Activated T-cell treated with anti-CD3 and anti-CD28 coated beads for 48 hours (primary cell): ENCODE data around the gene MAL.
"Not testable (repeated sequence)": the region's sequence is repeated elsewhere in the genome, so short reads cannot be mapped to it uniquely, and the experiment has no call there.

Experiments used
- DNase-seq: peaks from one replicate; pipeline ENCODE4 v3.0.0-alpha.2; 2020; ENCODE audit warnings: low read depth

Gene MAL

DNA sequence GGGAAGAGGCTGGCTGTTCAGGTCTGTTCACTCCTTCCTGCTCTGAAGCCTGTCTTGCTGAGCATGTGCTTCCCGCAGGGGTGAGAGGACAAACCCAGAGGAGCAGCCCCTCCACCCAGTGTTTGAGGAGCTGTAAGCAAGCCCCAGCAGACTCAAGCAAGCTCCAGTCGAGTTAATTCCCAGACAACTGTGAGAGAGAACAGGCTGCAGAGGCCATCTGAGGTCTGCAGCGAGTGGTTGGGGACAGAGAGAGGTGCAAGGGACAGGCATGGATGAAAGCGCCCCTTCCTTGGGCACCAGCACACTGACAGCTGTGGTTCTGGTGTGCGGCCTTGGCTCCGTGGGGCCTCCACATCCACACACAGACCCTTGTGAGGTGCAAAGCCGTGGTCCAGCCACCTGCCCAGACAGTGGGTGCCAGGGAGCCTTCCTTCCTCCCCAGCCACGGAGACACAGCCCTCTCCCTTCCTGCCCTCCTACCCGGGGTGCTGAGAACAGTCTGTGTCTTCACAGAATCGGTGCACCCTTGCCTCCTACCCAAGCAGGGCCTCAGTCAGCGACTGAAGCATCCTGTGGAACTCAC, 36.2 kb downstream of the MAL start:
- no peak for DNase-seq

DNA sequence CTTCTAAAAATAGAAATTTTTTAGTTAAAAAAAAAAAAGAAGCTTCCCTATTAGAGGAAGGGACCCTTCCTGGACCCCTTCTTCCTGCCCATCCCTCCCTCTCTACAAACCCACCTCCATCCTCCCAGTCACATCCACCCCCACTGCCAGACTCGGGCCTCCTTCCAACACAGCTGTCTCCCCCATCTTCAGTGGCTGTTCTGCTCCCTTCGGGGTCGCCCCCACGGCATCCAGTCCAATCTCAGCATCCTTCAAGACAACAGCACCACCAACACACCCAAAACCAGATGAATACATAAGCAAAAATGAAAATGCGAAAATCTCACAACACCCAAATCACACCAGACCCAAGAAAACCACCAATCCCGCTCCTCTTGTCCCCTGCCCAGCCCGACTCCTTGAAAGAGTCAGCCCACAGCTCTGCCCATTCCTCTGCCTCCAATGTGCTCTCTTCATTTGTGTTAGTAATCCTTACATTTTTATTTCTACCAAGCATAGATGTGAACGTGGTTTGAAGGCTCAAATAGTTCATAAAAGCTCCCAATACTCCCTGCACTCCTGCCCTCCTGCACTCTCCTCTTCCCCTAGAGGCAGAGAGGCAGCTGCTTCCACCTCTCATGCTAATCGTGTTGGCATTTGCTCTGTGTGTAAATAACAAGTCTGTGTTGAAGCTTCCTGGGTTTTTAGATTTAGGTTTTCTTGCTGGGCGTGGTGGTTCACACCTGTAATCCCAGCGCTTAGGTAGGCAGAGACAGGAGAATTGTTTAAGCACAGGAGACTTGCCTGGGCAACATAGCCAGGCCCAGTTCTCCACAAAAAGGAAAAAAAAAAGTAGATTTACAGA, 37.0 kb downstream of the MAL start:
- no peak for DNase-seq

DNA sequence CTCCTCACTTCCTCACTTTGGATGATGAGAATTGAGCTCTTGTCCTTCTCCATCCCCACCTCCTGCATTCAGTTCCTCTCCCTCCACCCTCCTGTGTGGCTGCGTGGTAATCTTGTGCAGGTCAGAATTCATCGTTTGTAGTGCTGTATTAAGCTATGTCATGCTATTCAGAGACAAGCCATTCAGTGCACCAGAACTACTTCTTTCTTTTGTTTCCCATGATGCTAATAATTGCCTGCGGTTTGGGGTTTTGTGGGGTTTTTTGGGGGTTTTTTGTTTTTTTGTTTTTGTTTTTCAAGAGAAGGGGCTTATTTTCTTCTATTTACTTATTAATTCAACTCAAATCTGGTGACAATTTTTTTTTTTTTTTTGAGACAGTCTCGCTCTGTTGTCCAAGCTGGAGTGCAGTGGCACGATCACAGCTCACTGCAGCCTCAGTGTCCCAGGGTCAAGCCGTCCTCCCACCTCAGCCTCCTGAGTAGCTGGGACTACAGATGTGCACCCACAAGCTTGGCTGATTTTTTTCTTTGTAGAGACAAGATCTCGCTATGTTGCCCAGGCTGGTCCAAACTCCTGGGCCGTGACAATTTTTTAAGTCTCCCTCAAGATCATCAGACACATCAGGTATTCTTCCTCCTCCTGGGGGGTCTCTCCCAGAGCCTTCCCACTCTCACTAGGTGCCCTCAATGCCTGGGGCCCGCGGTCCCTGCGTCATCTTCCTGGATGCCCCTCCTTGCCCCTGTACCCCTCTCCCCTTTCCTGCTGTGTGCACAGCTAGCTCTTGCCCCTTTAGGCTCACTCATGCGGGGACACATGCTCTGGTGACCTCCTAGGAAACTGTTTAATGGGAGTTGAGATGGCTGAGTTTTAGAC, 37.8 kb downstream of the MAL start:
- no peak for DNase-seq

DNA sequence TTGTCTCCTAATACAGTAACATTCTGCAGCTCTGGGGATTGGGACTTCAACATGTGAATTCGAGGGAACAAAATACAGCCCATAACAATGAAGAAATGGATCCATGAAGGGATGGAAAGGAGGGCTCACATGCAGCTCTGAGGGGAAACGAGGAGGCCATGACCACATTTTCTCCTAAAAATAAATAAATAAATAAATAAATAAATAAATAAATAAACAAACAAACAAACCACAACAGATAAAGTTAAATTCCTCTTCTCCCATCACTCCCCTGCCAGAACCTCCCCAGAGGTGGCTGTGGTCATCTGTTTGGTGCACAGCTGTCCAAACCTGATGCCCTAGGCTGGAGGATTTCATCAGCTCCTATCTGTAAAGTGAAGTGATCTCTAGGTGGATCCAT, 42.7 kb downstream of the MAL start:
- no peak for DNase-seq

DNA sequence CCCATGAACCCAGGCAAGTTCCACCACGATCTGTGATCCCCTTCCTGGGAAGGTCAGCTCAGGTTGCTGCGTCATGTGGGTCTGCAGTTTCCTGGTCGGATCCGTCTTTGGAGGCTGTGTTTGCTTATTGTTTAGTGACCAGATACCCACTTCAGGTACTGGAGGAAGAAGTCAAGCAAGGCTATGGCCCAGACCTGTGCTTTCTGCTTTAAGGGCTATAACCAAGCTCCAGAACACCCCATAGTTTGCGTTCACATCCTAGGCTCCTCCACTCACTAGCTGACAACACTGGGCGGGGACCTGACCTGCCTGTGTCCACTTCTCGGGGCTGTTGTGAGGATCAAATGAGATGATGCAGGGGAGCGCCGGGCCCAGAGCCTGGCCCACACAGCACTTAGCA, 44.0 kb downstream of the MAL start:
- DNase-seq: no peak

DNA sequence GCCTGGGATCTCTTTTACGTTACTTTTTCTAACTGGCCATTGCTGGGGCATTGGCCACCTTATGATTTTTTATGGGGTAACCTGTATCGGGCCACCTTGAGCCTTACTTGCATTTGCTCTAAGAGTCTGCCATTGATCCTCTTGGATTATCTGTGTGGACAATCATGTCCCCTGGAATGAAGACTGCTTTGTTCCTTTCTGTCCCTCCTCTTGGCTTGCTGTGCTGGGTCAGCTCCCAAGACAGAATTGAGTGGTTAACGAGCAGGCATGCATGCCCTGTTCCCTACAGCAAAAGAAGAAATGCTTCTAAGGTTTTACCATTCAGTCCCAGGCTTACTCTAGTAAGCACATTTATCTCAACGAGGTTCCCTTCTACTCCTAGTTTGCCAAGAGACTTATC, 46.3 kb downstream of the MAL start:
- no peak for DNase-seq

DNA sequence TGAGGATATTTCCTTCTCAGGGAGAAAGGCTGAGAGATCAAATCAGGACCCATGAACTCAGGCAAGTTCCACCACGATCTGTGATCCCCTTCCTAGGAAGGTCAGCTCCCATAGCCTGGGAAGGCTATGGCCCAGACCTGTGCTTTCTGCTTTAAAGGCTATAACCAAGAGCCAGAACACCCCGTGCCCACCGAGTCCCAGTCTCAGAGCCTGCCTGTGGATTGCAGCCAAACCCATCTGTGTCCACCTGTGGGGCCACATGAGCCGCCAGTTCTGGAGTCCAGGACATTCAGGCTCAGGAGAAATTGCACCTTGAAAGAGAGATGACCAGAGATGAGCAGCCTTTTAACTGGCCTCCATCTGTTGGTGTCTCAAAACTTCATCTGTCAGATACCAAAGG, 46.9 kb downstream of the MAL start:
- no peak for DNase-seq

DNA sequence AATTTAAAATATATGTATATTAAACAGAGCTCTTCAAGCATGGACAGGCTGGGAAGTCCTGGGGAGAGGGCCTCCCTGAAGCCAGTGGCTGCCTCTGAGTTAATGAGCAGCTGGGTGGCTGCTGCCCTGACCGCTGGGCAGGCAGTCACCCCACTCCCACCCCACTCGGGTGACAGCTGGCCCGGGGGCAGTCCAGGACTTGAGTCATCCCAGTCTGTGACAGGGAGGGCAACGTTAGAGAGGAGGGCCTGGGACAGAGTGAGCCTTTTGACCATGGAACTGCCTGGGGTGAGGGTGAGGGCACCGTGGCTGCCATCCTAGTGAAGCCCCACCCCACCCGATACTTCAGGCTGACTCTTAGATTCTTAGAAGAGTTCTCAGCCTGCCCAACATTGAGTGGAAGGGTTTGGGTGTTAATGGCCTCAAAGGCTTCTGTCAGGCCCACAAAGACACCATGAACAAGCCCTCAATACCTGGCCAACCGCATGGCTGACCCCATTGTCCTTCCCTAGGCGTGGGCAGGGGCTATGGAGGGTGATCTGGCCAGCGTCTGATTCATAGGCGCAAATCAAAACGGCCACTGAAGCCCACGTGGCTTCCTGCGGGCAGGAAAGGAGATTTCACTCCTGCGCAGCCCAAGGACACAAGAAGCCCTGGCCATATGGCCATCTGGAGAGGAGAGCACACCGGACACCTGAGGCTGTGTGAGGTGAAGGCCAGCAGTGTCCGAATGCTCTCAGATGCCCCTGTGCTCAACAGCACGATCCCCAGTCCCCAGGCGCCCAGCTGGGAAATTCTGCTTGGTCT, 48.6 kb downstream of the MAL start:
- no peak for DNase-seq

DNA sequence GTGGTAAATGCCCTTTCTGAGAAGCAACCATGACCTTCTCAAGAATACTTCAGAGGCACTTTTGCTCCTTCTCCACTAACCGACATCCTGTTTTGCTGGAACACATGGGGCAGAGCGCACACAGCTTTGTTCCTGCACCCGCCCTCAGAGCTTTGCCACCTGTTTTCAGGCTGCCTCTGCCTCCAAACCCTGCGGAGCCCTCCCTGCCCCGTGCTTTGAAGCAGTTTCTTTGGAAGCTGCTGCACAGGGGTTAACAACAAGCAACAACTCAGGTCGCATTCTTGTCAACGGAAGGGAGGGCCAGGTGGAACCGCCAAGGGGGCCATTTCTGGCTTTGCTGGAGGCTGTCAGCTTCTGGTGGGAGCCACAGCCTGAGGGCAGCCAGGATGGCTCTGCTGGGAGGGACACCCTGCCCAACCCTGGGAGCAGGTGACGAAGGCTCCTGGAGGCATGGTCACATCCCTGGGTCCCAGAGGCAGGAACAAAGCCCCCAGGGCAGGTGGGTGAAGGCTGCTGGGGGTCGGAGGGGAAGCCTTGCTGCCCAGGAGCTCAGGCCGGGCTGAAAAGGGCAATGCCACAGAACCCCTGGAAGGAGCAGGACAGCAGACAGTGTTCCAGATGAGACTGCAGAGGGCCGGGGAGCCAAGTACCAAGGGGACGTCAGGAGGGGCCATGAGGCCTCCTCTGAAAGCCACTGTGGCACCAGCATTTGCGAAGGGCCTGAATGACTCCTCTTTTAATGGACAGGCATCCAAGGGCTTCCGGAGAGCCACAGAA, 49.3 kb downstream of the MAL start:
- peak; percentile 39 for DNase-seq

DNA sequence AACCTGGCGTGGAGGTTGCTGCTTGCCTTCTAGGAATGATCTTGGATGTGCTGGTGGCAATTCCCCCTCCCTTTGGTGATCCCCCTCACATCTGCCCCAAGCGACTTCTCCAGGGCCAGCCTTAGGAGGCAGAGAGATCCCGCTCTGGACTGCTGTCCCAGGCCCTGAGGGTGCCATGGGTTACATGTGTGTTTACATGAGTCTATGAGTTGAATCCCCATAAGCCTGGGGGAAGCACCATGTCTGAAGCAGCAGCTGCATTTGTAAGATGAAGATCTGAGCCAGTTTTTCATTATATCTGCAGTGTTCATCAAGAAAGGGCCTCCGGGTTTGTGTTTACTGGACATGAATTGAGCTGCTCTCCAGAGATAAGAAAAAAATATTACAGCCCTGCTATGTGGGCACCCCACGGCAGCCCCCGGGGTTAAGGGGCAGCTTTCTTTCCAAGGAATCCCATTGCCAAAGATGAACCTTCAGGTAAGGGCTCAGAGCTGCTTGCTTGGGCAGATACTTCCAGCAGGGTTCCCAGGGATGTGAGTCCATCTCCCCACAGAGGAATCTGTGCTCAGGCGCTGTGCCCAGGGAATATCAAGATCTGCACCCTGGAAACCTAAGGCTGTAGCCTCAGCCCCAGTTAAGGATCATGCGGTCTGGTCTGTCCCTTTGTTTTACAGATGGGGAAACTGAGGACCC, 50.1 kb downstream of the MAL start:
- DNase-seq: no peak

DNA sequence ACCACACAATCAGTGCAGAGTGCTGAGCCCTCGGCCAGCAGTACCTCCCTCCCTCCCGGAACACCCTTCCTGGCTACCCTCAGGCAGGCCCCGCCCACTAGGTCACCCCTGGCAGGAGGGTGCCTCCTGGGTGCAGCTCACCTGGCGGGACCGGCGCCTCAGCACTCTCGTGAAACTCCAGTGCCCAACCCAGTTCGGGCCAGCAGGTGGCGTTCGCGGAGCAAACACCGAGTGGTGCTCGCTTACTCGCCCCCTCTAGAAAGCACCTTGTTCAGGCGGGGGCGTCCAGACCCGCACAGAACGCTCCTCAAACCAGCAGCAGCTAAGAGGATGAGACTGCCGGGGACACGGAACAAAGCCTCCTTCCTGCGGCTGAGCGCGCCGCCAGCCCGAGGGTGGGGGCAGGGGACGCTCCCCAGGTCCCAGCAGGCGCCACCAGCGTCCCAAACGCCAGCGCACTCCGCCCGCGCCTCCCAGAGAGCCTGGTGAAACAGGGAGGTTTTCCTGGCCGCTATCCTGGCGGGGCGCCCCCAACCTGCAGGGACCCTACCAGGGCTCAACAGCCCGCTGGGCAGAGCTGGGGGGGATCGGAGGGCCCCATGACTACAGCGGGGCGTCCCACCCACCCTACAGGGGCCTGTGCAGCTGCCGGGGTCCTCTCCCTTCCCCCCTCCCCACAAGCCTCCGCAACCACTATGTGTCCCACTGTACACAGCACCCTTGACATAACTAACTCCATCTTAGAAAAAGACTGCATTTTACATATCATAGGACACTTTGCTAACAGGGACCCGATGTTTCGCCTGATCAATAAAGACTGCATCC, 51.4 kb downstream of the MAL start:
- peak; percentile 85 for DNase-seq

DNA sequence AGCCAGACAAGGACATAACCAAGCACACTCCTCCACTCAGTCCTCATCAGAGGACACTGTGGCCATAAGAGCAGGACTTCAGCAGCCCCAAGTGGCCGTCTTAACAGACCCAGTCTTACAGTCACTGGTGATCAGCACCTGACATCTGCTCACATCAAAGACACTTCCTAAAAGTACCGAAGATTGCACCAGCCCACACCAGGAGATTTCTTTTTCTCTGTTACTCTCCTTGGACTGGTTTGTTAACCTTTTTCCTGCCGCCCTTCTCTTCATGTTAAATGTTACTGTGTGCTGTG, 52.0 kb downstream of the MAL start:
- DNase-seq: no peak

DNA sequence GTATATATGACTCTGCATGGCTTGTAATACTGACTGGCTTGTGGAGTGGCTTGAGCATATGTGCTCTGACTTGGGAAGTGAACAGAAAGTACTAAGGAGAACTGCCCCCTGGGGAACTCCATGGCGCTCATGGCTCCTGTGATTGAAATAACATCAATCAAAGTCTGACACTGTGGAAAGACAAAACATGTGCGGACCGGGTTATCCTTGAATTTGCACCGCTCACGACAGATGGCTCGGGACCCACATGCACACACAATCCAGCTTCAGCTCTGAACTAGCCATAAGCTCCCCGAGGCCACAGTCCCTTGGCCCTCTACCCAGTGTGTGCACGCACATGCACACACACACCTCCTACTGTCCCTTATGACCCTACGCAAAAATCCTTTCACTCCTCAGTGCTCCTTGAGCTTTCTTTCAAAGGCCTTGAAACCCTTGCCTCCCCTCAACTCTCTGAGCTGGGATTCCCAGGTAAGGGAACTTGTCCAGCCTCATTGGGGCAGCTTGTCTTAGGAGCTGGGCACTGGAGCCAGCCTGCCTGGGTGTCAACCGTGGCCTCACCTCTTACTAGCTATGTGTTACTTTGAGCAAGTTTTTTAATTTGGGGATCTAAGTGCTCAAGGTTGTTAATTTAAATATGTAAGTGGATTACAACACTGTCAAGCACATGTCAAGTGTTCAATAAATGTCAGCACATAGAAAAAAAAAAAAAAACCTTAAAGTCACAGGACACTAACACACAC, 52.5 kb downstream of the MAL start:
- DNase-seq: no peak

DNA sequence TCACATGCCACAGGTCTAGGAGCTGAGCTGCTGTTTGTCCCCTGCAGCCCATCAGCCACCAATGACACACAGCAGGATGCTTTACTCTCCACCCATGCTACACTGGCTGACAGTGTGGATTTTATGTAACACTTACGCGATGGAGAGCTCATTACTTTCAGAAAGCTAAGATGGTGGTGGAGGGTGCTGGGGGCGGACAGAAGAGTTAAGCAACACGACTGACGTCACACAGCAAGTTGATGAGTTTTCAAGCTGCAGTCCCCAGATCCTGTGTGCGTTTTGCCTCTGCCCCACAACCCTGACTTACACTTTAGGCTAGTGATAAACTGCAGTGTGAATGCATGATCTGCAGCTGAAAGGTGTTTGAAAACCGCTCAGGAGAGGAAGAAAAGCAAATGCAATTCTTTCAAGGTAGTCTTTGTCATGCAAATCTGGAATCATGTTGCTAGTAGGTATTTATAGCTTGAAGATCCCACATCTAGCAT, 53.7 kb downstream of the MAL start:
- no peak for DNase-seq

DNA sequence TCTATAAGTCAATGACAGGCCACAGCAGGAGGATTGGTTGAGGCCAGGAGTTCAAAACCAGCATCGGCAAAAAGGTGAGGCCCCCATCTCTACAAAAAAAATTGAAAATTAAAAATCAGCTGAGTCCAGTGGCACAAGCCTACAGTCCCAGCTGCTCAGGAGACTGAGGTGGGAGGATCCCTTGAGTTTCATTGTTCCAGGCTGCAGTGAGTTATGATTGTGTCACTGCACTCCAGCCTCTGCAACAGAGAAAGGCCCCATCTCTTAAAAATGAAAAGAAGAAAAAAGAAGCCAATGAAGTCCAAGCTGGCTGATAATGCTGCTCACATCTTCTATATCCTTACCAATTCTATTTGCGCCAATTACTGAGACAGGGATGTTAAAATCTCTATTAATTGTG, 57.0 kb downstream of the MAL start:
- DNase-seq: no peak

DNA sequence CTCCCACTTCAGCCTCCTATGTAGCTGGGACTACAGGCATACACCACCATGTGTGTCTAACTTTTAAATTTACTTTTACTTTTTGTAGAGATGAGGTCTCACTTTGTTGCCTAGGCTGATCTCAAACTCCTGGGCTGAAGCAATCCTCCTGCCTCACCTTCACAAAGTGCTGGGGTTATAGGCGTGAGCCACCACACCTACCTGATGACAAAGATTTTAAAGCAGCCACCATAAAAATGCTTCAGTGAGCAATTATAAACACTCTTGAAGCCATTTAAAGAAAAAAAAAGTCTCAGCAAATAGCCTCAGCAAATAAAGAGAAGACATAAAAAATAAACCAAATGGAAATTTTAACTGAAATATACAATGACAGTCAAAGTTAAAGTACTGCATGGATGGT, 60.5 kb downstream of the MAL start:
- DNase-seq: no peak

DNA sequence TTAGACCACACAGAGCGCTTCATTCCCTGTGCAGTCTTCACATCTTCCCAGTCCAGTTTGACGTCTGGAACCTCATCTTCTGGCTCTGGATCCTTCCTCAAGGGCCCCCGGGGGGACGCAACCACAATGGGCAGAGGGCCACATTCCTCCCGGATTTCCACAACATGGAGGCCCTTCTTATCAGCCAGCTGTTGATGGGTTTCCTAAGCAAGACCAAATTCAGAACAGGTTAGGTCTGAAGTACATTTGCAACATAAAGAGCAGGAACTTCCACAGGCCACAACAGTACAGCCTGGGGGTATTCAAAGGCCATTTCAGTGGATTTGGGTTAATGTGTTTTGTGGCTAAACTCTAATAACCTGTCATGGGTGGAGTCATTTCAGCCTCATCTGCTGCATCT, 61.9 kb downstream of the MAL start:
- no peak for DNase-seq

DNA sequence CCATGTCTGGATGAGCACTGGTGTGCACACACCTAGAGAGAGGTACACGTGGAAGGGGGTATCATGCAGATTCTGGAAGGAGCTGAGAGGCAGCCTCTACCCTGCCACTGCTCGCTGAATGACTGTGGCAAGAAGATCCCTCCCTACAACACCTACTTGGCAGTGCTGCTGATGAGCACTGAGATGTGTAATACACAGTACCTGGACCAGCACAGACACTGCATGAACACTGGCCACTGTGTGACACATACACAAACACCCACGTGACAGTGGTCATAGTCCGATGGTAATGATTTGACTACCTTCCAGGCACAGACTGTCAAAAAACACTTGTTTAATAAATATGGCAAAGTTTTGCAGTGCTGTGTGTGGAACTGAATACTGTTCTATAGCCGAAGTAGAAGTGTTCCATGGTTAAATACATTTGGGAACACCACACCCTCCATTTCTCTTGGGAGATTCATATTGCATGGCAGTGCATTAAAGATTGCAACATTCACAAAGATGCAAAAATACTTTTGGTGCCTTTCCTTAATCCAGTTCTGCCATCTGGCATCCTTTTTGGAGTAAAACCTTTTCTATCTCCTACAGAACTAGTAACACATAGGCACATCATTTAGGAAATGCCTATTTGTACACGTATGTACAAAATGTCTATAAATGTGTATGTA, 66.5 kb downstream of the MAL start:
- DNase-seq: no peak

DNA sequence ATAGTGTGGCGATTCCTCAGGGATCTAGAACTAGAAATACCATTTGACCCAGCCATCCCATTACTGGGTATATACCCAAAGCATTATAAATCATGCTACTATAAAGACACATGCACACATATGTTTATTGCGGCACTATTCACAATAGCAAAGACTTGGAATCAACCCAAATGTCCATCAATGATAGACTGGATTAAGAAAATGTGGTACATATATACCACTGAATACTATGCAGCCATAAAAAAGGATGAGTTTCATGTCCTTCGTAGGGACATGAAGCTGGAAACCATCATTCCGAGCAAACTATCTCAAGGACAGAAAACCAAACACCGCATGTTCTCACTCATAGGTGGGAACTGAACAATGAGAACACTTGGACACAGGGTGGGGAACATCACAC, 72.8 kb downstream of the MAL start:
- DNase-seq: not testable (repeated sequence)
